NCI-H526 treated with DMSO at 0.1 percent for 48 hours (cell line): ENCODE measurements around the gene HECA.
"Not testable (repeated sequence)": the region's sequence is repeated elsewhere in the genome, so short reads cannot be mapped to it uniquely, and the experiment has no call there.

Experiments
- DNase-seq: peaks from one replicate; lab custom pipeline; 2025; lab: John Stamatoyannopoulos, UW

Gene HECA

DNA sequence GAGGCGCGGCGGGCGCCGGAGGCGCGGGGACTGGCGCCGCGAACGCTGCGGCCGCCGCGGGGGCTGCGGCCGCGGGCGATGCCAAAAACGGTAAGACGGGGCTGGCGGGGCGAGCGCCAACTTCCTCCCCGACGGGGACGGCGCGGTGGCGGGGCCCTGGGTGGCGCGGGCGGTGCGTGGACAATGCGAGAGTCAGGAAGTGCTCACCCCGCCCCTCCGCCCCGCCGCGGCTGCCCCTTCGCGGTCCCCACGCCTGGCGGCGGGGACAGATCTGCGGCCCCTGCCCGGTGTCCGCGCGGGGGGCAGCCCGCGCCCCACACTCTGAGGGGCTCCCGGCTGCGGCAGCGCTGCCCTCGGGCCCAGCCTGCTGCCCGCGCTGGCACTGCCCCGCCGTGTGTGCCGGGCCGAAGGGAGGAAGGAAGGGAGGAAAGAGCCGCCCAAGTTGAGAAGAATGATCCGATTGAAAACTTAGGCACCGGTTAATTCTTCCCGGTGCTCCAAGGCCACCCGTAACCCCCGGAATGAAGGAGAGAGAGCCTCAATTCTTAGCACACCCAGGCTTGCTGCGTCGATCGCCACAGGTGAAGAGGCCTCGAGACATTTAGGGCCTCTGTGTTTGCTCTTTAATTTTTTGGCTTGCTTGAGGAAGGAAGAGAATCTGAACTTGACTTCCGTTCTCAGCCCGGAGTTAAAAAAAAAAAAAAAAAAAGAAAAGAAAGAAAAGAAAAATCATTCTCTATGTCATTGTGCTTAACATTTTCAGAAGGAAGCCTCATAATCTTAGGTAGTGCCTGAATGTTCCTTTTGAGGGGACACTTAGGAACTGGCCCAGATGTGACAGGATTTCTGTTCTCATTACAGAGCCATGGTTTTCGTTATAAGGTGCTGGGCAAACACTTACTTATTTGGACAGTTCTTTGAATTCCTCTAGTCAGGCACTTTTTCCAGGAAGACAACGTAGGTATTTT is 982 bp downstream of the HECA start:
- DNase-seq = no peak

DNA sequence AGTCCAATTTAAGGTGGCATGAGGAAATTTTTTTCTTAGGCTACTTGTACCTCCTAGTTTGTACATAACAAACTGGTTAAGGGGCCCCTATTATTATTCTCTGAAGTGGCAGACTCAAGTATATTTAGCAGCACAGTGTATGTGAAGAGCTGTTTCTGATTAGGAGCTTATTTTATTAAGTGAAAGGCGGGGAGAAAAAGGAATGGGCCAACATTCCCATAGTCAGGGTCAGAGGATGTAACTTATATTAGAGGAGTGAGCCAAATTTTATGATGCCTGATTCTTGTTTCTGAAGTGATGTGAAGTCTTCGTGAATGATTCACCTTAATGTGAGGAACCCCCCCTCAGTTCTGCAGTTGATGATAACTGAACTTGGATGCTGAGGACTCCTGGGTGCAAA is 2.8 kb downstream of the HECA start:
- DNase-seq = no peak

DNA sequence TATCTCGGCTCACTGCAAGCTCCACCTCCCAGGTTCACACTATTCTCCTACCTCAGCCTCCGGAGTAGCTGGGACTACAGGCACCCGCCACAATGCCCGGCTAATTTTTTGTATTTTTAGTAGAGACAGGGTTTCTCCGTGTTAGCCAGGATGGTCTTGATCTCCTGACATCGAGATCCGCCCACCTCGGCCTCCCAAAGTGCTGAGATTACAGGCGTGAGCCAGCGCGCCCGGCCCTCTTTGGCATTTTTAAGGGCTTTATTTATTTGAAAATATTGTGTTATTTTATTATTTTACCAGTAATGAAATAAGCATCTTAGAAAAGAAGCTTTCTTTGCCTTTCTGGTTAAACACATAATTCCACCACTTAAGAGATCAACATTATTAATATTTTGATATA is 6.0 kb downstream of the HECA start:
- DNase-seq = not testable (repeated sequence)

DNA sequence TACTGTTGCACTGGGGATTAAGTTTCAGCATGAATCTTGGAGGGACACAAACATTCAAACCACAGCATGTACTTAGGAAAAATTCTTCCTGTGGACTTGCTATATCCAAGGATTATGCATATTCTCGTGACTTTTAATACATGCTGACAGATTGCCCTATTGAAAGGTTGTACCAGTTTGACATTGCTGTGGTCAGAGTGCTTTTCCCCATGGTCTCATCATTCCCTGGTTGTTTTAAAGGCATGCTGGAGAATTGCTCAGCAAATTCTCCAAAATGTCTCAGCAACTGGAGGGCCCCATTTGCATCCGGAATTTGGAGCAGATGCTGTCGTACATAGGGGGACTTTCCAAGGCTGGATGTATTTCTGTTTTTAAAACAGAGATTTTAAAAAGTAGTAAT is 7.4 kb downstream of the HECA start:
- DNase-seq = no peak

DNA sequence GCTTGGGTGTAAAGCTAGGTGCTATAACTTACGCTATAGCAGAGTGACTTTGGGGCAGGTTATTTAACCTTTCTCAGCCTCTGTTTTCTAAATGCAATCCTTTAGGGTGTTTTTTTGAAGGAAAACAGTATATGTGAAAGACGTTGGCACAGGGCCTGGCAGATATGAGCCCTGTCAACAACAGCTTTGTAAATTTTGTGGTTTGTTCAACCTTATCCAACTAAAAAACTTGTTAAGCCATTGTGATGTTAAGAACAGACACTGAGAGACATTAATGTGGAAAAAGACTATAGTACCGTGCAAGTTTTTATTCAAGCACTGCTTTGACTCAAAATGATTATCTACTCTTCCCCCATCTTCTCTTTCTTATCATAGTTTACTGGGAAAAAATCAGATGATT is 8.2 kb downstream of the HECA start:
- no peak for DNase-seq

DNA sequence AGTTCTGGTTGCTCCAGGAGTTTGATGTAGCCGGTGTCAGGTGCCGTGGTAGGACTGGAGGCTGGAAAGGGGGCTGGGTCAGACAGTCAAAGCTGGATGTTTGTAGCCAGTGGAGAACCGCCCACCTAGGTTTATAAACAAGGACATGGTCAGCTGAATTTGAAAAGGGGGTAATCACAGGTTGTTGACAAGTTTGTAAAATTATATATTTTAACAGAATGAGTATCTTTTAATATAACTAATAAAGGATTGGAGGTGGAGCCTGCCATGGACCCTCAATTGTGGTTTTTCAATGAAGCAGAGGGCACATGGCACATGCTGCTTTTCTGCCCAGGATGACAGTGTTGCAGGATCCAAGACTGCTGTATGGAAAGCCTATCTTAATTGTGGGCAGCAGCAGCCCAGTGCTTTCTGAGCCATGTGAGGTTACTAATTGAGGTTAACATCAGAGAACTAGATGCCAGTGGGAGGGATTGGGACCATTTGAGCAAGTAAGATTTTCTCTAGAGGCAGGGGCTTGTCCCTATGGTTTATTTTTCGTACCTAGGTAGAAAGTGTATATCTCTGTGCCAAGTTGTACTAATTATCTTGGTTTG is 9.7 kb downstream of the HECA start:
- no peak for DNase-seq

DNA sequence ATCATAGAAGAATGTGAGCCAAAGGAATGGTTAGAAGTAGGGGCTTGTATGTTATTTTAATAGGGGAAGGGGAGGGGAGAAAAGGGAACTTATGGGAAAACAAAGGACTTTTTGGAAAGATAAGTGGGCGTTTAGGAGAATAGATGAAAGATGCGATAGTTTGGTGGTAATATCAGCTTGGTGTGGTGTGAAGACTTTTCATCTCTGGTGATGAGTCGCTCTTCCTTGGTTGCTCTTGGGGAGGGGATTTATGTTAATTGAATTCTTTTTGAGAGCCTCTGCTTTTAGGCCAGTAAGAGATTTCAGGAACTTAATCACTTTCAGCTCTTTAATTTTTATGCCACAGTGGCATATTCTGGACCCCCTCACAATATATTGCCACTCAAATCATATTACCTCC is 10.8 kb downstream of the HECA start:
- no peak for DNase-seq

DNA sequence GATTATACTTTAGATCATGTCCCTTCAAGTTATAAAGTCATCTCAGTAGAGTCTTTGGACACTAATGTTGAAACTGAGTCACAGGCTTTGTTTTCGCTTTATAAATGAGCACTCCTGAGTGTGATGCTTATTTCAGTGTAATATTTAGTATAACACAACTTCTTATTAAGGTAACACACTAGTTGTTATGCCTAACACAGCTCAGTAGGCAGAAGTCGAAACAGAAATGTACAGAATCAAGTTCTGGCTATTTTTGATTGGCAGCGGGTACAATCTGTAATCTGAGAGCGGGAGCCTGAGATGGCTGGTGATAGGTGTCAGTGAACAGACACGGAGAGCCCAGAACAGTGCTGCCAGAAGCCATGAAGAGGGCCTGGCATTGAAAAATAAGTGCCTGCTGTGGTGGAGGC is 11.4 kb downstream of the HECA start:
- DNase-seq = no peak

DNA sequence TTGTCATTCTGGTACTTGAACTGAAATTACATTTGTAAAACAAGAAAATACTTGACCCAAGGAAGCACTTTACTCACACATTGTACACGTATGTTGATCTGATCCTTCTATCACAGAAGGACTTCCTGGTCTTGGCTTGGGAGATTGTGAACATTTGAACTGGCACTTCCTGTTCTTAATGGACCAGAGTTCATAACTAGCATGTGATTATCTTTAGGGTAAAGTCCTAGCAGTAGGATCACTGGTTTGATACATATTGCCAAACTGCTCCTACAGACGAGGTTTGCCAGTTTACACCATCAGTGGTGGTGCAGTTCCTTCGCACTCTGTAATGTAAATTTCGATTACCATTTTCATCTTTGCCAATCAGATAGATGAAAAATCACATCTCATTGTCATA is 12.7 kb downstream of the HECA start:
- no peak for DNase-seq

DNA sequence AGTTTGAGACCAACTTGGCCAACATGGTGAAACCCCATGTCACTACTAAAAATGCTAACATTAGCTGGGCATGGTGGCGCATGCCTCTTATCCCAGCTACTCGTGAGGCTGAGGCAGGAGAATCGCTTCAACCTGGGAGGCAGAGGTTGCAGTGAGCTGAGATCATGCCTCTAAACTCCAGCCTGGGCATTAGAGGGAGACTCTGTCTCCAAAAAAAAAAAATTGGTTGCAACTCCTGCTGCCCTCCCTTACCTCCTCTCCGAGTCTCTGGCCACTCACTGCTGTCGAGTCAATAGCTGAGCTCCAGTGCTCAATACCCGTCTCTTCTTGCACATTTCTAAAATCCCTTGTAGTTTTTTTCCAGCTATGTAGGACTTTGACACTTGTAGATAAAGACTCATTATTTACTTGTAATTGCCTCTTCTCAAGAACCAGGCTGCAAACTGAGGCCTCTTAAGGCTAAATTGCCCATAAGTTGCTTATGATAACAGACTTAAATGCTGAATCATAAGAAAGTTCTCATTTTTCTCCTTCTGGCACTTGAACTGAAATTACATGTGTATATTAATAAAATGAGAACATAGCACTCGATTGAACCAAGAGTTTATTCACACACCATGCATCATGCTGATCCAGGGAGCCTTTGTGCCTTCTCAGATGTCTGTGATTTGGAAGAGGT is 13.8 kb downstream of the HECA start:
- no peak for DNase-seq

DNA sequence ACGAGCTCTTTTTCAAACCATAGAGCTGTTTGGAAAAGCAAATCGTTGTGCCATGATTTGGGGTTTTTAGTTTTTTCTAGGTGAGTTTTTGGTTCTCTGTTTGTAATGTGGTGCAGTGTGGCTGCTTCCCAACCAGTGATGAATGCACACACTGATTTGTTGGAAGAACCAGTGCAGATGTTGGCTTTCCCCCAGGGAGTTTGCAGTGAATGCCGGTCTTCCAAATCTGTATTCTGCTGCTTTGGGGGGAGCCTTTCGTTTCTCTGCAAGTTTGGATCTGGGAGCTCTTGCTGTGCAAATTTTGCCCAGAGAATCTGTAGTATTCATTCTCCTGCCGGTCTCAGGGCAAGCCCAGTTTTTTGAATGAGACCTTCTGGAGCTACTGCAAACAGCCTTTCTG is 14.5 kb downstream of the HECA start:
- DNase-seq = no peak

DNA sequence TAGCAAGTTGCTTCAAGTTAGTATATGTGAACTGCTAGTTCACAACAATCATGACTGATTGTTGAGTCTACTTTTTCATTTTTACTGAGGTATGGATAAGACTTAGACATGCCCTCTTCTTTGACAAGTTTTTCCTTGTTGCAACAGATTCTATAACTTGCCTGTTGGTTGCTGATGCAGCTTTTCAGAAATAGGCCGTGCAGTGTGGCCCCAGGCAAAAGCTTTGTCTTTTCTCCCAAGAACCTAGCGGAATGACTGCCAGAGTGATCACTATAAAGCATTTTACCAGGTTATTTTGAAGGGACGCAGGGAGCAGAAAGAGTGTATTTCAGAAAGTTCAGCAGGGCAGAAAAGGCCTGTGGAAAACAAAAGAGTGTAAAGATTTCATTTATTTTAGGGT is 16.0 kb downstream of the HECA start:
- no peak for DNase-seq

DNA sequence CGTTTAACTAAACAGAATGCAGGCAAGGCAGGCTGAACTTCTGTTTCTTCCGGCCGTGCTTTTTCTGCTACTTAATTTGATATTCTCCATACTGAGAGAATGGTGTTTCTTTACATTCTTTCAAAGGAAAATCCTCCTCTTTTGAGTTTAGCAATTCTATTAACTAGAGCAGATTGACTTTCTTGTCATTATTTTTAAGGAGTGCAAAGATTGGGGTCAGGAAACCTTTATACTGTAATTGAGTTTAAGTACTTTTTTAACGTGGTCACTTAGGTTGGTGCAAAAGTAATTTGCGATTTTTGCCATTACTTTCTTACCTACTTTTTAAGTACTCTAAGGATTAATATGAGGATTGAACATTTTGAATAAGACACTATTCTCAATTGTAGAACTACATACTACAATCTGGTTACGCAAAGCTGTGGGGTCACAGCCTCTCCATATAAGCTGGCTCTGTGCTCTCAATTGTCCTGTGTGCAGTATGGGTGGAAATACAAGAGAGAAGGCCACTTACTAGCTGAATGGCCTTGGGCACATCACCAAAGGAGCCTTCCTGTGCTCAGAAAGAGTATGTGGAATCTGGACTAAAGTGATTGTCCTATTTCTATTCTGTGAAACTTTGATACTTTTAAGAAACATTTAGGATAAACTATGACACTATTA is 16.7 kb downstream of the HECA start:
- DNase-seq = no peak

DNA sequence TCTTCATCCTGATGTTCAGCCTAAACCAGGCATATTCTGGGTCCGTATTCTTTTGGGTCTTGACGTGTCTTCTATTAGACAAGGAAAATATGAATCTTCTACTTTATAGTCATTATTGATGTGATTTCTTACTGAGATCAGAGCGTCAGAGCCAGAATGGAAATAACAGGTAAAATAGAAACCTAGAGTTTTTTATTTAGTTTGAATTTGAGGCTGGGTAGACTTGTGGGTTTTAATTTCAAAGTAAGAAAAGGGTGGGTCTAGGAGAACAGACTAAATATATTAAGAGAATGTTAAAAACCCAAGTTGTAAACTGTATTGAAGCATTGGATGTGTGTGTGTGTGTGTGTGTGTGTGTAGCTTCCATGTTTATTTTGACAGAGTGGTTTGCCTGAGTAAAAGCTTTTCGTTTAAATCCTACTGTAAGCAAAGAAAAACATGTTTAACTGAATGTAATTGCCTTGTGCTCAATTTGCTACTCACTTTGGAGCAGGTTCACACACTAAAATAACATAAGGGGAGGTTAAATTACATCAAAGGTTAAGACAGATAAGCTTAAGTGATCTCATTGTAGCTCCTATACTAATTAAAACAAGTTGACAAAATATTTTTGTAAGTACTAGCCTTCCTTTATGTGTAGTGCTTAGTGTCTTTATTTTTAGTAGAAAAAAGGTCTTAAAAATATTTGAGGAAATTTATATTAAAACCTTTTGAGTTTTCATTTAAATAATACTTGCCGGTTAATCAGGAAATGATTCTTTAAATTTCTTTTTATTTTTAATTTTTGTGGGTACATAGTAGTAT is 17.4 kb downstream of the HECA start:
- no peak for DNase-seq

DNA sequence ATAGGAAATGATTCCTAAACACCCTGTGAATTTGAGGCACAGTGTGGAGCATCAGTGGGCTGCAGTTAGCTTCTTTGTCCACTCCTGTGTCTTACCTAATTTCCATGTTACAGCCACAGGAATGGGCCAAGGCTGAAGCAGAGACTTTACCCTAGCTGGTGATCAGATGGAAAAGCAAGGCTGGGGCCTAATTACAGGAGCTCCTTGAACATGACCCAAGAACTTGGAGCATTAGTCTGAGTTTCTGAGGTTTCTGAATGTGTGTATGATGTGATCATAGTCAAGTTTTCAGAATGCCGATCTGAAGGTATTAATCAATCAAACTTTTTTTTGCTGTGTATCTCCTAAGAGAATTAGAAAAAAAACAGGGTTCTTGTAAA is 18.0 kb downstream of the HECA start:
- DNase-seq = no peak

DNA sequence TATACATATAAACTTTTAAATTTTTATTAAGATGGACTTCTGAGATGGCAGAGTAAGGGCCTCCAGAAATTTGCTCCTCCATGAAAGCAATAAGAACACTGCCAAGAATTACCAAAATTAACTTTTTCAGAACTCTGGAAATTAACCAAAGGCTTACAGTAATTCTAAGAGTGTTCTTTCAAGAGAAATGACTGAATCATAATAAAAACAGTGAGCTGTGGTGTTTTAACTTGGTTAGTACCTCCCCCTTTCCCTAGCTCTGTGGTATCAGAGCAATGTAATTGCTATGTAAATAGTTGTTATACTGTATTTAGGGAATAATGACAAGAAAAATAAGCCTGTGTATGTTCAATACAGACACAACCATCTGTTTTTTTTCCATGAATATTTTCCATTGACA is 19.0 kb downstream of the HECA start:
- DNase-seq = no peak

DNA sequence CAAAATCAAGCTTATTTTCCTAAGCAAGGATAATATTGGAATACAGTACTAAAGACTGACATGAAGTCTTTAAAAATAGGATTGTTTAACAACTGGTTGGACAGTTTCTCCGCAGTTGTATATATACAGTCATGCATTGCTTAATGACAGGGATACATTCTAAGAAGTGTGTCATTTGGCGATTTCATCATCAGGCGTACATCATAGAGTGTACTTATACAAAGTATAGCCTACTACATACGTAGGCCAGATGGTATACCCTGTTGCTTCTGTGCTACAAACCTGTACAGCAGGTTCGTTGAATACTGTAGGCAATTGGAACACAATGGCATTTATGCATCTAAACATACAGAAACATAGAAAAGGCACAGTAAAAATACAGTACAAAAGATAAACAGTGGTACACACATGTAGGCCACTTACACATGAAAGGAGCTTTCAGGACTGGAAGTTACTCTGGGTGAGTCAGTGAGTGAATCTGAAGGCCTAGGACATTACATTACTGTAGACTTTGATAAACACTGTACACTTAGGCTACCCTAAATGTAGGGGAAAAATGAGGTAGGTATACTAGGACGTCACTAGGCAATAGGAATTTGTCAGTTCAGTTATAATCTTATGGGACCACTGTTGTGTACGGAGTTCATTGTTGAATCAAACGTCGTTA is 20.1 kb downstream of the HECA start:
- DNase-seq = no peak

DNA sequence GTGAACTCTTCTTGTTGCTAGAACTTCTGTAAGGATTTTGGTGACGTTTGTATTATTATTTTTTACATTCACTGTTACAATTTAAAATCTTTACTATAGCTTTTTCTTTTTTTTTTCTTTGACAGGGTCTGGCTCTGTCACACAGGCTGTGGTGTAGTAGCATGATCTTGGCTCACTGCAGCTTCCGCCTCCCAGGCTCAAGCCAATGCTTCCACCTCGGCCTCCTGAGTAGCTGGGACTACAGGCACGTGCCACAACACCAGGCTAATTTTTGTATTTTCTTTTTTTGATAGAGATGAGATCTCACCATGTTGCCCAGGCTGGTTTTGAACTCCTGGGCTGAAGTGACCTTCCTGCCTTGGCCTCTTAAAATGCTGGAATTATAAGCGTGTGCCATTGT is 21.2 kb downstream of the HECA start:
- DNase-seq = no peak

DNA sequence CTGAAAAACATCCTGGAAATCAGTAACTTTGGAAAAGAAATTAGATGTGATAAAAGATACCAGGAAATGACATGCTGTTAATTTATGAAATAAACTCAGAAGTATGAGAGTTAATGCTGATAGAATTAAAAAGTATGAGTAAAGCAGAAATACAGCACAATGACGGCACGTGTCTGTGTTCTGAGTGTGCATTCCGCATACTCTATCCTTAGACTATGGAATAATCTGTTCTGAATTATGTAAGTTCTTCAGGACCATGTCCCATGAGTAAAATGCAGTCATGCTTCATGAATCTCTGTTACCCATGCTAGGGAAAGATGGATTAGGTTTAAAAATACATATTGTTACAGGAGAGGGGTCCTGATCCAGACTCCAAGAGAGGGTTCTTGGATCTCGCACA is 21.7 kb downstream of the HECA start:
- DNase-seq = no peak

DNA sequence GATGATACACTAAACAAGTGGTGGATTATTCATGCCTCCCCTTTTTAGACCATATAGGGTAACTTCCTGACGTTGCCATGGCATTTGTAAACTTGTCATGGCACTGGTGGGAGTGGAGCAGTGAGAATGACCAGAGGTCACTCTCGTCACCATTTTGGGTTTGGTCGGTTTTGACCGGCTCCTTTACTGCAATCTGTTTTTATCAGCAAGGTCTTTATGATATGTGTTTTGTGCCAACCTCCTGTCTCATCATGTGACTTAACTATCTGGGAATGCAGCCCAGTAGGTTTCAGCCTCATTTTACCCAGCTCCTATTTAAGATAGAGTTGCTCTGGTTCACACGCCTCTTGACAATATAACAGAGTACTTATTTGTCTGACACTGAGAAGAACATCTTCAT is 22.2 kb downstream of the HECA start:
- DNase-seq = not testable (repeated sequence)

DNA sequence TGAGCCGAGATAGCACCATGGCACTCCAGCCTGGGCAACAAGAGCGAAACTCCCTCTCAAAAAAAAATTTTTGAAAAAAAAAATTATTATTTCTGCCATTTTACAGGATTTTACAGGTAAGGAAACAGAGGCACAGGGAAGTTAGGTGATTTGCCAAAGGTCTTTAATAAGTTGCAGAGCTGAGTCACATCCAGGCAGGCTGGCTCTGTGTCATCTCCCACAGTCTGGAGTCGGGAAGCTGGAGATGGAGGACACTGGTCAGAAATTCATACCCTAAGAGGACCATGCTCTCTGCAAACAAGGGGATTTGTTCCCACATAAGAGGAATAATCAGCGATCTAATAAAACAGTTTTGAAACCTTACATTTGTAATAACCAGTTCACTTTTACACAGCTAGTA is 24.1 kb downstream of the HECA start:
- no peak for DNase-seq
